HCT116 (cell line): ENCODE measurements around the gene HPS1.

Experiments
- SP1 ChIP-seq: IDR thresholded peaks from 2 replicates; pipeline ENCODE4 v1.6.1; 2012; ENCODE audit warnings: low read depth
- TF ChIP-seq, protein P1 (sequence below), 3 experiments: fragments of 200-600 bp in 1 of 3; sonication (generic) in 1 of 3; IDR thresholded peaks in 2 of 3; conservative IDR thresholded peaks in 1 of 3; 2 replicates each; pipeline ENCODE4 v1.5.1; 2012 to 2017; ENCODE audit warnings: low read depth in 2 of 3, low read length in 2 of 3, antibody characterized with exemption in 1 of 3, borderline replicate concordance in 1 of 3, control low read depth in 1 of 3, mild to moderate bottlenecking in 1 of 3, mixed read lengths in 1 of 3, mixed run types in 1 of 3, moderate library complexity in 1 of 3; ENCODE audit not compliant: insufficient read depth in 1 of 3

GRCh38 chr10:98492763-98493162 is 46.0 kb upstream of the HPS1 start:
- TF ChIP-seq, protein P1, sequence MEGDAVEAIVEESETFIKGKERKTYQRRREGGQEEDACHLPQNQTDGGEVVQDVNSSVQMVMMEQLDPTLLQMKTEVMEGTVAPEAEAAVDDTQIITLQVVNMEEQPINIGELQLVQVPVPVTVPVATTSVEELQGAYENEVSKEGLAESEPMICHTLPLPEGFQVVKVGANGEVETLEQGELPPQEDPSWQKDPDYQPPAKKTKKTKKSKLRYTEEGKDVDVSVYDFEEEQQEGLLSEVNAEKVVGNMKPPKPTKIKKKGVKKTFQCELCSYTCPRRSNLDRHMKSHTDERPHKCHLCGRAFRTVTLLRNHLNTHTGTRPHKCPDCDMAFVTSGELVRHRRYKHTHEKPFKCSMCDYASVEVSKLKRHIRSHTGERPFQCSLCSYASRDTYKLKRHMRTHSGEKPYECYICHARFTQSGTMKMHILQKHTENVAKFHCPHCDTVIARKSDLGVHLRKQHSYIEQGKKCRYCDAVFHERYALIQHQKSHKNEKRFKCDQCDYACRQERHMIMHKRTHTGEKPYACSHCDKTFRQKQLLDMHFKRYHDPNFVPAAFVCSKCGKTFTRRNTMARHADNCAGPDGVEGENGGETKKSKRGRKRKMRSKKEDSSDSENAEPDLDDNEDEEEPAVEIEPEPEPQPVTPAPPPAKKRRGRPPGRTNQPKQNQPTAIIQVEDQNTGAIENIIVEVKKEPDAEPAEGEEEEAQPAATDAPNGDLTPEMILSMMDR (IDR thresholded peaks at IDR 0.05 in 2 of 3, conservative IDR thresholded peaks at IDR 0.05 in 1 of 3; ENCODE audit: borderline replicate concordance in 1 of 3, insufficient read depth in 1 of 3, low read depth in 2 of 3, low read length in 2 of 3): no peak
- no peak for TF ChIP-seq SP1
